Measurements from ENCODE around the gene C22orf31.

- TF ChIP-seq, protein P1, sequence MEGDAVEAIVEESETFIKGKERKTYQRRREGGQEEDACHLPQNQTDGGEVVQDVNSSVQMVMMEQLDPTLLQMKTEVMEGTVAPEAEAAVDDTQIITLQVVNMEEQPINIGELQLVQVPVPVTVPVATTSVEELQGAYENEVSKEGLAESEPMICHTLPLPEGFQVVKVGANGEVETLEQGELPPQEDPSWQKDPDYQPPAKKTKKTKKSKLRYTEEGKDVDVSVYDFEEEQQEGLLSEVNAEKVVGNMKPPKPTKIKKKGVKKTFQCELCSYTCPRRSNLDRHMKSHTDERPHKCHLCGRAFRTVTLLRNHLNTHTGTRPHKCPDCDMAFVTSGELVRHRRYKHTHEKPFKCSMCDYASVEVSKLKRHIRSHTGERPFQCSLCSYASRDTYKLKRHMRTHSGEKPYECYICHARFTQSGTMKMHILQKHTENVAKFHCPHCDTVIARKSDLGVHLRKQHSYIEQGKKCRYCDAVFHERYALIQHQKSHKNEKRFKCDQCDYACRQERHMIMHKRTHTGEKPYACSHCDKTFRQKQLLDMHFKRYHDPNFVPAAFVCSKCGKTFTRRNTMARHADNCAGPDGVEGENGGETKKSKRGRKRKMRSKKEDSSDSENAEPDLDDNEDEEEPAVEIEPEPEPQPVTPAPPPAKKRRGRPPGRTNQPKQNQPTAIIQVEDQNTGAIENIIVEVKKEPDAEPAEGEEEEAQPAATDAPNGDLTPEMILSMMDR (IDR thresholded peaks at IDR 0.05): no peak
- TF ChIP-seq POLR2A (IDR thresholded peaks at IDR 0.05): no peak
Observed at GRCh38 chr22:29089507-29089906, 27.9 kb upstream of the C22orf31 start.
